Measurements from ENCODE around the gene NDUFC2.

DNA sequence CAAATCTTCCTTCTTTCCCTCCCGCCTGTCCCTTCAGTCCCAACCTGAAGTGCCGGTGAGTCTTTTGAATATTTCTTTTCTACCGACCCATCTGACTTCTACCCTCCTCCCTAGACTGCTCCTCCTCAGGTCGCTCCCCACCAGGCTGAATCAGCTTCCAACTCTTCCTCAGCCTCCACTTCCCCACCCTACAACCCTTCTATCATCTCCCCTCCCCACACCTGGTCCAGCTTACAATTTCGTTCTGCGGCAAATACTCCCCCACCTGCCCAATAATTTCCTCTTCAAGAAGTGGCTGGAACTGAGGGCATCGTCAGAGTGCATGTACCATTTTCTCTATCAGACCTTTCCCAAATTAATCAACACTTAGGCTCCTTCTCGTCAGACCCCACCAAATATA is 2.5 kb upstream of the NDUFC2 start:
- TF ChIP-seq, protein P1, sequence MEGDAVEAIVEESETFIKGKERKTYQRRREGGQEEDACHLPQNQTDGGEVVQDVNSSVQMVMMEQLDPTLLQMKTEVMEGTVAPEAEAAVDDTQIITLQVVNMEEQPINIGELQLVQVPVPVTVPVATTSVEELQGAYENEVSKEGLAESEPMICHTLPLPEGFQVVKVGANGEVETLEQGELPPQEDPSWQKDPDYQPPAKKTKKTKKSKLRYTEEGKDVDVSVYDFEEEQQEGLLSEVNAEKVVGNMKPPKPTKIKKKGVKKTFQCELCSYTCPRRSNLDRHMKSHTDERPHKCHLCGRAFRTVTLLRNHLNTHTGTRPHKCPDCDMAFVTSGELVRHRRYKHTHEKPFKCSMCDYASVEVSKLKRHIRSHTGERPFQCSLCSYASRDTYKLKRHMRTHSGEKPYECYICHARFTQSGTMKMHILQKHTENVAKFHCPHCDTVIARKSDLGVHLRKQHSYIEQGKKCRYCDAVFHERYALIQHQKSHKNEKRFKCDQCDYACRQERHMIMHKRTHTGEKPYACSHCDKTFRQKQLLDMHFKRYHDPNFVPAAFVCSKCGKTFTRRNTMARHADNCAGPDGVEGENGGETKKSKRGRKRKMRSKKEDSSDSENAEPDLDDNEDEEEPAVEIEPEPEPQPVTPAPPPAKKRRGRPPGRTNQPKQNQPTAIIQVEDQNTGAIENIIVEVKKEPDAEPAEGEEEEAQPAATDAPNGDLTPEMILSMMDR (IDR thresholded peaks at IDR 0.05): no peak
- TF ChIP-seq ZFX (IDR thresholded peaks at IDR 0.05; ENCODE audit: borderline replicate concordance): no peak
